RWPE2 (cell line): Measurements from ENCODE around the gene RALGAPA2.
A peak's percentile ranks its signal among the peaks of the same experiment; 100 is the strongest.

Experiments
- ATAC-seq: fragments of 200-7000 bp; cut with Tn5 transposase; 3 replicates; pipeline ENCODE4 v1.9.1; 2021; ENCODE audit warnings: low read depth
- DNase-seq: peaks from one replicate; pipeline ENCODE4 v3.0.0-alpha.2; 2020; ENCODE audit warnings: low spot score
- H3K27ac ChIP-seq: fragments of 450-650 bp; 2 replicates; pipeline ENCODE4 v1.5.1; 2017; ENCODE audit warnings: mild to moderate bottlenecking; ENCODE audit not compliant: poor library complexity, severe bottlenecking
- H3K27me3 ChIP-seq: fragments of 250-450 bp; sonication (Bioruptor Pico); 2 replicates; pipeline ENCODE4 v1.5.1; 2021; ENCODE audit warnings: mild to moderate bottlenecking, moderate library complexity; ENCODE audit not compliant: insufficient read depth, poor library complexity, severe bottlenecking
- H3K36me3 ChIP-seq: fragments of 250-450 bp; sonication (Bioruptor Pico); 2 replicates; pipeline ENCODE4 v1.5.1; 2020; ENCODE audit warnings: low read depth, mild to moderate bottlenecking, moderate library complexity
- H3K4me1 ChIP-seq: fragments of 250-450 bp; sonication (Bioruptor Pico); 2 replicates; pipeline ENCODE4 v1.5.1; 2021; ENCODE audit warnings: mild to moderate bottlenecking, moderate library complexity; ENCODE audit not compliant: insufficient read depth, poor library complexity, severe bottlenecking
- H3K4me3 ChIP-seq: fragments of 250-450 bp; sonication (Bioruptor Pico); 2 replicates; pipeline ENCODE4 v1.5.1; 2021; ENCODE audit warnings: mild to moderate bottlenecking, moderate library complexity; ENCODE audit not compliant: severe bottlenecking
- H3K9me3 ChIP-seq: fragments of 250-450 bp; sonication (Bioruptor Pico); 2 replicates; pipeline ENCODE4 v1.5.1; 2021; ENCODE audit warnings: mild to moderate bottlenecking, moderate library complexity; ENCODE audit not compliant: severe bottlenecking
- CTCF ChIP-seq: fragments of 450-650 bp; IDR thresholded peaks from one replicate; pipeline ENCODE4 v1.5.1; 2017; ENCODE audit warnings: mild to moderate bottlenecking, moderate library complexity; ENCODE audit not compliant: poor library complexity, severe bottlenecking

The RALGAPA2 gene

GRCh38 chr20:20630551-20630950 lies 81.9 kb downstream of the RALGAPA2 start:
- H3K36me3 ChIP-seq = no peaks in the 10 kb centered on the region
- H3K27ac ChIP-seq = no peak overlapping the region
- no peaks in the 10 kb centered on the region for H3K27me3 ChIP-seq
- no peaks in the 10 kb centered on the region for H3K4me1 ChIP-seq
- TF ChIP-seq CTCF = no peak
- no peak for DNase-seq
- no peak overlapping the region for H3K4me3 ChIP-seq
- H3K9me3 ChIP-seq = no peaks in the 10 kb centered on the region
- ATAC-seq = peak; percentile 38; the same call in 1 of the 3 replicates

GRCh38 chr20:20629556-20630188 lies 82.8 kb downstream of the RALGAPA2 start:
- DNase-seq (no peak), ATAC-seq (no peak)
- Histone ChIP-seq H3K27ac (no peak overlapping the region), H3K4me3 (no peak overlapping the region), H3K36me3 (no peaks in the 10 kb centered on the region), H3K9me3 (no peaks in the 10 kb centered on the region), H3K4me1 (no peaks in the 10 kb centered on the region), H3K27me3 (no peaks in the 10 kb centered on the region)
- TF ChIP-seq CTCF = no peak

- no peaks in the 10 kb centered on the region for H3K4me1 ChIP-seq
- no peak for TF ChIP-seq CTCF
- no peak for DNase-seq
- ATAC-seq = no peak
- H3K27me3 ChIP-seq = no peaks in the 10 kb centered on the region
- no peaks in the 10 kb centered on the region for H3K9me3 ChIP-seq
- H3K36me3 ChIP-seq = no peaks in the 10 kb centered on the region
- H3K27ac ChIP-seq = no peak overlapping the region
- no peak overlapping the region for H3K4me3 ChIP-seq
Observed at GRCh38 chr20:20628314-20628713, 84.1 kb downstream of the RALGAPA2 start.

- TF ChIP-seq CTCF = no peak
- no peak for DNase-seq
- no peaks in the 10 kb centered on the region for H3K9me3 ChIP-seq
- H3K4me1 ChIP-seq = no peaks in the 10 kb centered on the region
- no peaks in the 10 kb centered on the region for H3K36me3 ChIP-seq
- ATAC-seq = no peak
- no peak overlapping the region for H3K27ac ChIP-seq
- no peak overlapping the region for H3K4me3 ChIP-seq
- no peaks in the 10 kb centered on the region for H3K27me3 ChIP-seq
Observed at GRCh38 chr20:20627471-20627870, 85.0 kb downstream of the RALGAPA2 start.

GRCh38 chr20:20624914-20625313 lies 87.5 kb downstream of the RALGAPA2 start:
- DNase-seq = no peak
- no peak for ATAC-seq

More at GRCh38 chr20:20624914-20625313, 87.5 kb downstream of the RALGAPA2 start:
- Histone ChIP-seq H3K4me3 (no peak overlapping the region), H3K4me1 (no peaks in the 10 kb centered on the region), H3K36me3 (no peaks in the 10 kb centered on the region), H3K27me3 (no peaks in the 10 kb centered on the region), H3K9me3 (no peaks in the 10 kb centered on the region), H3K27ac (no peak overlapping the region)
- TF ChIP-seq CTCF = no peak
